Stimulated activated CD8-positive, alpha-beta memory T cell treated with anti-CD3 and anti-CD28 coated beads, Interleukin-12 subunit alpha, Interleukin-12 subunit beta, amount 100 ng/mL, for 4 hours (primary cell): ENCODE results near the gene TEAD4.
"Not testable (repeated sequence)": the region's sequence is repeated elsewhere in the genome, so short reads cannot be mapped to it uniquely, and the experiment has no call there.

Source experiments
- DNase-seq: peaks from one replicate; pipeline ENCODE4 v3.0.0-alpha.2; 2020; ENCODE audit warnings: low read depth

The TEAD4 gene

GRCh38 chr12:3048540-3048939 lies 89.3 kb downstream of the TEAD4 start:
- DNase-seq = no peak

GRCh38 chr12:3049176-3049575 lies 90.0 kb downstream of the TEAD4 start:
- DNase-seq = no peak

- DNase-seq = no peak
These were observed 90.5 kb downstream of the TEAD4 start for GRCh38 chr12:3049611-3050249.

- no peak for DNase-seq
These were observed 95.2 kb downstream of the TEAD4 start for GRCh38 chr12:3054374-3054773.

- no peak for DNase-seq
These were observed 96.0 kb downstream of the TEAD4 start for GRCh38 chr12:3055026-3055703.

GRCh38 chr12:3055704-3056467 lies 96.7 kb downstream of the TEAD4 start:
- no peak for DNase-seq

GRCh38 chr12:3061059-3061458 lies 101.9 kb downstream of the TEAD4 start:
- DNase-seq = no peak

GRCh38 chr12:3061501-3062215 lies 102.5 kb downstream of the TEAD4 start:
- DNase-seq = no peak

GRCh38 chr12:3065300-3065699 lies 106.1 kb downstream of the TEAD4 start:
- DNase-seq = no peak

GRCh38 chr12:3065846-3066245 lies 106.6 kb downstream of the TEAD4 start:
- DNase-seq = not testable (repeated sequence)

GRCh38 chr12:3069714-3070113 lies 110.5 kb downstream of the TEAD4 start:
- DNase-seq = no peak

- DNase-seq = no peak
These were observed 111.9 kb downstream of the TEAD4 start for GRCh38 chr12:3071107-3071506.

- no peak for DNase-seq
These were observed 112.5 kb downstream of the TEAD4 start for GRCh38 chr12:3071710-3072109.

- peak; percentile 66 for DNase-seq
These were observed 114.4 kb downstream of the TEAD4 start for GRCh38 chr12:3073438-3074250.

GRCh38 chr12:3075315-3075714 lies 116.1 kb downstream of the TEAD4 start:
- DNase-seq = no peak

- peak; percentile 55 for DNase-seq
These were observed 117.8 kb downstream of the TEAD4 start, which contains the start of gene TSPAN9 for GRCh38 chr12:3076730-3077571. TSPAN9 (plus strand) TSS chr12:3077379; CDS start chr12:3201194, 123,815 bp downstream.

GRCh38 chr12:3077572-3078081 lies 118.4 kb downstream of the TEAD4 start:
- DNase-seq = no peak

GRCh38 chr12:3078086-3078820 lies 119.1 kb downstream of the TEAD4 start:
- no peak for DNase-seq

GRCh38 chr12:3081091-3081490 lies 121.9 kb downstream of the TEAD4 start:
- DNase-seq = no peak

GRCh38 chr12:3081886-3082285 lies 122.7 kb downstream of the TEAD4 start:
- DNase-seq = no peak
